H9 (cell line): ENCODE results near the gene WASF3. TPM values are rescaled to one million over a fixed set of nuclear protein-coding genes. Genes with fewer than 3 reads are reported as not detected.
A peak's percentile ranks its signal among the peaks of the same experiment; 100 is the strongest.

Experiments used
- DNase-seq: peaks from one replicate; pipeline ENCODE4 v3.0.0-alpha.2; 2017
- H2AFZ ChIP-seq: one replicate; pipeline ENCODE4 v1.6.1; 2013; ENCODE audit warnings: mild to moderate bottlenecking, low read length, control low read depth, moderate library complexity
- H2AK5ac ChIP-seq: 2 replicates; pipeline ENCODE4 v1.6.1; 2013; ENCODE audit warnings: low read length, control low read depth, mixed read lengths; ENCODE audit not compliant: insufficient read length
- H2BK120ac ChIP-seq: one replicate; pipeline ENCODE4 v1.6.1; 2013; ENCODE audit warnings: low read depth, mild to moderate bottlenecking, low read length, control low read depth, inconsistent platforms; ENCODE audit not compliant: poor library complexity, severe bottlenecking
- H2BK12ac ChIP-seq: 2 replicates; pipeline ENCODE4 v1.6.1; 2013; ENCODE audit warnings: low read length, control low read depth, mixed read lengths, low read depth; ENCODE audit not compliant: insufficient read length
- H2BK15ac ChIP-seq: 2 replicates; pipeline ENCODE4 v1.6.1; 2013; ENCODE audit warnings: low read depth, low read length, control low read depth
- H2BK20ac ChIP-seq: one replicate; pipeline ENCODE4 v1.6.1; 2013; ENCODE audit warnings: low read depth, mild to moderate bottlenecking, low read length, control low read depth, inconsistent platforms; ENCODE audit not compliant: poor library complexity, severe bottlenecking
- H2BK5ac ChIP-seq: 2 replicates; pipeline ENCODE4 v1.6.1; 2013; ENCODE audit warnings: low read length, control low read depth, mixed read lengths; ENCODE audit not compliant: insufficient read length
- H3K14ac ChIP-seq: 2 replicates; pipeline ENCODE4 v1.6.1; 2013; ENCODE audit warnings: low read length, control low read depth; ENCODE audit not compliant: insufficient read depth
- H3K18ac ChIP-seq: 2 replicates; pipeline ENCODE4 v1.6.1; 2013; ENCODE audit warnings: low read depth, mild to moderate bottlenecking, mixed read lengths, low read length, control low read depth; ENCODE audit not compliant: insufficient read length
- H3K23ac ChIP-seq: 2 replicates; pipeline ENCODE4 v1.6.1; 2013; ENCODE audit warnings: low read length, control low read depth, mixed read lengths, low read depth; ENCODE audit not compliant: insufficient read length
- H3K23me2 ChIP-seq: 2 replicates; pipeline ENCODE4 v1.6.1; 2013; ENCODE audit warnings: low read depth, mild to moderate bottlenecking, mixed read lengths, low read length, control low read depth; ENCODE audit not compliant: insufficient read length, poor library complexity, severe bottlenecking
- H3K27ac ChIP-seq: 2 replicates; pipeline ENCODE4 v1.5.1; 2013; ENCODE audit warnings: low read length, control low read depth, mixed read lengths, low read depth; ENCODE audit not compliant: insufficient read length
- H3K27me3 ChIP-seq: 2 replicates; pipeline ENCODE4 v1.6.1; 2013; ENCODE audit warnings: low read length, control low read depth, inconsistent platforms; ENCODE audit not compliant: insufficient read depth
- H3K4ac ChIP-seq: 2 replicates; pipeline ENCODE4 v1.6.1; 2013; ENCODE audit warnings: low read depth, mild to moderate bottlenecking, control low read depth, inconsistent platforms, low read length, moderate library complexity
- H3K4me1 ChIP-seq: 2 replicates; pipeline ENCODE4 v1.6.1; 2013; ENCODE audit warnings: low read length, control low read depth, inconsistent platforms; ENCODE audit not compliant: insufficient read depth
- H3K4me2 ChIP-seq: 2 replicates; pipeline ENCODE4 v1.6.1; 2013; ENCODE audit warnings: low read length, control low read depth, mixed read lengths; ENCODE audit not compliant: insufficient read length, insufficient read depth
- H3K56ac ChIP-seq: 2 replicates; pipeline ENCODE4 v1.6.1; 2013; ENCODE audit warnings: low read depth, mild to moderate bottlenecking, mixed read lengths, low read length, control low read depth; ENCODE audit not compliant: insufficient read length
- H3K79me1 ChIP-seq: 2 replicates; pipeline ENCODE4 v1.6.1; 2013; ENCODE audit warnings: low read depth, mild to moderate bottlenecking, moderate library complexity, low read length, control low read depth, inconsistent platforms; ENCODE audit not compliant: insufficient read depth, poor library complexity, severe bottlenecking
- H3K79me2 ChIP-seq: 2 replicates; pipeline ENCODE4 v1.6.1; 2013; ENCODE audit warnings: low read length, control low read depth, inconsistent platforms; ENCODE audit not compliant: insufficient read depth
- H3K9ac ChIP-seq: 2 replicates; pipeline ENCODE4 v1.6.1; 2013; ENCODE audit warnings: low read length, control low read depth, mixed read lengths; ENCODE audit not compliant: insufficient read length; ENCODE audit errors: extremely low read depth
- H3K9me3 ChIP-seq: one replicate; pipeline ENCODE4 v1.6.1; 2013; ENCODE audit warnings: low read depth, low read length, inconsistent platforms; ENCODE audit not compliant: control insufficient read depth
- H3T11ph ChIP-seq: one replicate; pipeline ENCODE4 v1.6.1; 2013; ENCODE audit warnings: mild to moderate bottlenecking, low read length, control low read depth, inconsistent platforms
- H4K20me1 ChIP-seq: one replicate; pipeline ENCODE4 v1.6.1; 2013; ENCODE audit not compliant: control insufficient read depth, insufficient read length, insufficient read depth
- H4K5ac ChIP-seq: 2 replicates; pipeline ENCODE4 v1.6.1; 2013; ENCODE audit warnings: low read depth, mild to moderate bottlenecking, mixed read lengths, low read length, control low read depth; ENCODE audit not compliant: insufficient read length
- H4K8ac ChIP-seq: replicated peaks from 2 replicates; pipeline ENCODE4 v1.6.1; 2013; ENCODE audit warnings: low read length, control low read depth, mixed read lengths, low read depth; ENCODE audit not compliant: insufficient read length
- H4K91ac ChIP-seq: 2 replicates; pipeline ENCODE4 v1.6.1; 2013; ENCODE audit warnings: low read depth, mild to moderate bottlenecking, moderate library complexity, mixed read lengths, low read length, control low read depth; ENCODE audit not compliant: insufficient read length
- H3K27ac Mint-ChIP-seq, 3 experiments: 2 replicates in 2 of 3; 3 replicates in 1 of 3; pipeline ENCODE4 v1.8.0; 2020 to 2021; ENCODE audit warnings: mixed read lengths in 3 of 3, mild to moderate bottlenecking in 1 of 3, moderate library complexity in 1 of 3
- H3K27me3 Mint-ChIP-seq: 2 replicates; pipeline ENCODE4 v1.8.0; 2021; ENCODE audit warnings: low read depth, mild to moderate bottlenecking, moderate library complexity, mixed read lengths
- H3K36me3 Mint-ChIP-seq, 3 experiments: 2 replicates in 2 of 3; 3 replicates in 1 of 3; pipeline ENCODE4 v1.8.0; 2020 to 2021; ENCODE audit warnings: low read depth in 3 of 3, mixed read lengths in 3 of 3; ENCODE audit not compliant: insufficient read depth in 1 of 3
- H3K4me1 Mint-ChIP-seq, 2 experiments: 2 replicates each; pipeline ENCODE4 v1.8.0; 2020; ENCODE audit warnings: mixed read lengths in 2 of 2
- H3K4me3 Mint-ChIP-seq, 2 experiments: 2 replicates in 1 of 2; 3 replicates in 1 of 2; pipeline ENCODE4 v1.8.0; 2020 to 2021; ENCODE audit warnings: mild to moderate bottlenecking in 2 of 2, mixed read lengths in 2 of 2, moderate library complexity in 1 of 2
- H3K9me3 Mint-ChIP-seq, 2 experiments: 2 replicates in 1 of 2; 3 replicates in 1 of 2; pipeline ENCODE4 v1.8.0; 2020; ENCODE audit warnings: mild to moderate bottlenecking in 2 of 2, mixed read lengths in 2 of 2, moderate library complexity in 1 of 2
- WGBS: extraction: QIAGEN DNeasy Blood & Tissue Kit; methylation state at CpG from one replicate; pipeline ENCODE4 v1.1.7; 2013; ENCODE audit warnings: missing lambda C conversion rate, low lambda C conversion rate, mixed read lengths; ENCODE audit not compliant: insufficient read length; ENCODE audit errors: extremely low coverage; 5-methylcytosine and 5-hydroxymethylcytosine counted together
- total RNA-seq: library from RNA; stranded (reverse); gene quantifications from 2 replicates; pipeline ENCODE4 v1.2.1, GENCODE V29; 2021
- TF ChIP-seq, protein P1 (sequence below): fragments of 200-600 bp; sonication (generic); conservative IDR thresholded peaks from 3 replicates; pipeline ENCODE4 v1.8.0; 2021; ENCODE audit warnings: antibody characterized with exemption, mild to moderate bottlenecking

Gene WASF3
- total RNA-seq, 1 experiment from 2014 or later = 22.2 TPM

GRCh38 chr13:26680123-26680450 is 122.6 kb downstream of the WASF3 start:
- H3K4me1 ChIP-seq = peaks cover 5% of the 10 kb centered on the region; the same call in 1 of the 2 replicates
- no peak overlapping the region for H4K5ac ChIP-seq
- peak; percentile 58 for DNase-seq
- H3K9ac ChIP-seq = no peak overlapping the region
- no peak overlapping the region for H4K91ac ChIP-seq
- Mint-ChIP-seq H3K27ac (peak overlapping the region in 2 of 3 experiments; percentile 22 to 44; a peak in 2 of 7 replicates), H3K36me3 (peaks cover 18 to 21% (median 18%) of the 10 kb centered on the region in 3 experiments; a peak in 5 of 7 replicates), H3K9me3 (no peaks in the 10 kb centered on the region), H3K4me3 (no peak overlapping the region), H3K4me1 (peaks cover 23 to 25% of the 10 kb centered on the region in 2 experiments), H3K27me3 (no peaks in the 10 kb centered on the region)
- H3K27ac ChIP-seq = no peak overlapping the region
- no peak overlapping the region for H2BK20ac ChIP-seq
- H3T11ph ChIP-seq = no peak overlapping the region
- TF ChIP-seq, protein P1, sequence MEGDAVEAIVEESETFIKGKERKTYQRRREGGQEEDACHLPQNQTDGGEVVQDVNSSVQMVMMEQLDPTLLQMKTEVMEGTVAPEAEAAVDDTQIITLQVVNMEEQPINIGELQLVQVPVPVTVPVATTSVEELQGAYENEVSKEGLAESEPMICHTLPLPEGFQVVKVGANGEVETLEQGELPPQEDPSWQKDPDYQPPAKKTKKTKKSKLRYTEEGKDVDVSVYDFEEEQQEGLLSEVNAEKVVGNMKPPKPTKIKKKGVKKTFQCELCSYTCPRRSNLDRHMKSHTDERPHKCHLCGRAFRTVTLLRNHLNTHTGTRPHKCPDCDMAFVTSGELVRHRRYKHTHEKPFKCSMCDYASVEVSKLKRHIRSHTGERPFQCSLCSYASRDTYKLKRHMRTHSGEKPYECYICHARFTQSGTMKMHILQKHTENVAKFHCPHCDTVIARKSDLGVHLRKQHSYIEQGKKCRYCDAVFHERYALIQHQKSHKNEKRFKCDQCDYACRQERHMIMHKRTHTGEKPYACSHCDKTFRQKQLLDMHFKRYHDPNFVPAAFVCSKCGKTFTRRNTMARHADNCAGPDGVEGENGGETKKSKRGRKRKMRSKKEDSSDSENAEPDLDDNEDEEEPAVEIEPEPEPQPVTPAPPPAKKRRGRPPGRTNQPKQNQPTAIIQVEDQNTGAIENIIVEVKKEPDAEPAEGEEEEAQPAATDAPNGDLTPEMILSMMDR = no peak
- no peaks in the 10 kb centered on the region for H3K27me3 ChIP-seq
- H3K23ac ChIP-seq = no peak overlapping the region
- no peak overlapping the region for H2BK12ac ChIP-seq
- peak overlapping the region; percentile 1 for H3K4me2 ChIP-seq
- no peak overlapping the region for H2BK15ac ChIP-seq
- H3K14ac ChIP-seq = no peak overlapping the region
- H2BK120ac ChIP-seq = no peak overlapping the region
- peak overlapping the region; percentile 11 for H3K18ac ChIP-seq
- H3K79me2 ChIP-seq = no peaks in the 10 kb centered on the region
- H2AFZ ChIP-seq = no peak overlapping the region
- no CpG with 5 or more reads among the region's 9 CpGs for WGBS
- no peak overlapping the region for H4K8ac ChIP-seq
- H2BK5ac ChIP-seq = no peak overlapping the region
- H3K4ac ChIP-seq = no peak overlapping the region
- no peaks in the 10 kb centered on the region for H3K23me2 ChIP-seq
- H4K20me1 ChIP-seq = no peaks in the 10 kb centered on the region
- H3K9me3 ChIP-seq = no peaks in the 10 kb centered on the region
- no peak overlapping the region for H2AK5ac ChIP-seq
- no peak overlapping the region for H3K56ac ChIP-seq
- H3K79me1 ChIP-seq = no peaks in the 10 kb centered on the region
